Measurements from ENCODE around the gene RNASEH1. TPM values are rescaled to one million over a fixed set of nuclear protein-coding genes. Genes with fewer than 3 reads are reported as not detected.

RNASEH1 gene
- total and polyA plus RNA-seq, 2 of the 13 experiments (the other 11 are each of a cell fraction or from before 2014, with no cell fraction given) = 14.5 to 57.4 TPM

DNA sequence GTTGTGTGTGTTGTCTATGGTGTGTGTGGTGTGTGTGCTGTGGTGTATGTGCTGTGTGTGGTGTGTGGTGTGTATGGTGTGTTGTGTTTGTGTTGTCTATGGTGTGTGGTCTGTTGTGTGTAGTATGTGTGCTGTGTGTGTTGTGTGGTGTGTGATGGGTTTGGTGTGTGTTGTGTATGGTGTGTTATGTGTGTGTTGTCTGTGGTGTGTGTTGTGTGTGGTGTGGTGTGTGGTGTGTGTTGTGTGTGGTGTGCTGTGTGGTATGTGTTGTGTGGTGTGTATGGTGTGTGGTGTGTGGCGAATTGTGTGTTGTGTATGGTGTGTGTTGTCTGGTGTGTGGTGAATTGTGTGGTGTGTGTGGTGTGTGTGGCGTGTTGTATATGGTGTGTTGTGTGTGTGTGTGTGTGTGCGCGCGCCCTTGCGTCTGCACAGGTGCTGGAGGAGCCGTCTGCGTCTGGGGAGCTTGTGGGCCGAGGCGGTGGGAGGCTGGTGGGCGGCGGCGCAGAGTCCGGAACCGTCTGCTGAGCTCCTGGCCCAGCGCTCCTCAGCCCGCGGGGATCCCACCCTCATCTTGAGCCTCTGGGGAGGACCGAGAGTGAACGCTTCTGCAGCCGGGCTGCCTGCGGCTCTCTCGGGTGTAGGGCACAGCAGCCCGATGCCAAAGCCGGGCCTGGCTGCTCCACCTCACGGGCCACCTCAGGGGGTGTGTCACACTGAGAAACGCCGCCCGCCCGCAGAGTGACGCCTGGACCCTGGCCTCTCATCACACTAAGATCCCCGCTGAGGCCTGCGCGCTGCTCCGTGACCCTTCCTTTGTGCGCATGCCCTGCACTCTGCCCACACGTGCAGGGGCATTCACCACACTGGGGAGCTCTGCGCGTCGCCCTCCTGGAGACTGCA is 30.0 kb downstream of the RNASEH1 start (continued):
- TF ChIP-seq, protein P1, sequence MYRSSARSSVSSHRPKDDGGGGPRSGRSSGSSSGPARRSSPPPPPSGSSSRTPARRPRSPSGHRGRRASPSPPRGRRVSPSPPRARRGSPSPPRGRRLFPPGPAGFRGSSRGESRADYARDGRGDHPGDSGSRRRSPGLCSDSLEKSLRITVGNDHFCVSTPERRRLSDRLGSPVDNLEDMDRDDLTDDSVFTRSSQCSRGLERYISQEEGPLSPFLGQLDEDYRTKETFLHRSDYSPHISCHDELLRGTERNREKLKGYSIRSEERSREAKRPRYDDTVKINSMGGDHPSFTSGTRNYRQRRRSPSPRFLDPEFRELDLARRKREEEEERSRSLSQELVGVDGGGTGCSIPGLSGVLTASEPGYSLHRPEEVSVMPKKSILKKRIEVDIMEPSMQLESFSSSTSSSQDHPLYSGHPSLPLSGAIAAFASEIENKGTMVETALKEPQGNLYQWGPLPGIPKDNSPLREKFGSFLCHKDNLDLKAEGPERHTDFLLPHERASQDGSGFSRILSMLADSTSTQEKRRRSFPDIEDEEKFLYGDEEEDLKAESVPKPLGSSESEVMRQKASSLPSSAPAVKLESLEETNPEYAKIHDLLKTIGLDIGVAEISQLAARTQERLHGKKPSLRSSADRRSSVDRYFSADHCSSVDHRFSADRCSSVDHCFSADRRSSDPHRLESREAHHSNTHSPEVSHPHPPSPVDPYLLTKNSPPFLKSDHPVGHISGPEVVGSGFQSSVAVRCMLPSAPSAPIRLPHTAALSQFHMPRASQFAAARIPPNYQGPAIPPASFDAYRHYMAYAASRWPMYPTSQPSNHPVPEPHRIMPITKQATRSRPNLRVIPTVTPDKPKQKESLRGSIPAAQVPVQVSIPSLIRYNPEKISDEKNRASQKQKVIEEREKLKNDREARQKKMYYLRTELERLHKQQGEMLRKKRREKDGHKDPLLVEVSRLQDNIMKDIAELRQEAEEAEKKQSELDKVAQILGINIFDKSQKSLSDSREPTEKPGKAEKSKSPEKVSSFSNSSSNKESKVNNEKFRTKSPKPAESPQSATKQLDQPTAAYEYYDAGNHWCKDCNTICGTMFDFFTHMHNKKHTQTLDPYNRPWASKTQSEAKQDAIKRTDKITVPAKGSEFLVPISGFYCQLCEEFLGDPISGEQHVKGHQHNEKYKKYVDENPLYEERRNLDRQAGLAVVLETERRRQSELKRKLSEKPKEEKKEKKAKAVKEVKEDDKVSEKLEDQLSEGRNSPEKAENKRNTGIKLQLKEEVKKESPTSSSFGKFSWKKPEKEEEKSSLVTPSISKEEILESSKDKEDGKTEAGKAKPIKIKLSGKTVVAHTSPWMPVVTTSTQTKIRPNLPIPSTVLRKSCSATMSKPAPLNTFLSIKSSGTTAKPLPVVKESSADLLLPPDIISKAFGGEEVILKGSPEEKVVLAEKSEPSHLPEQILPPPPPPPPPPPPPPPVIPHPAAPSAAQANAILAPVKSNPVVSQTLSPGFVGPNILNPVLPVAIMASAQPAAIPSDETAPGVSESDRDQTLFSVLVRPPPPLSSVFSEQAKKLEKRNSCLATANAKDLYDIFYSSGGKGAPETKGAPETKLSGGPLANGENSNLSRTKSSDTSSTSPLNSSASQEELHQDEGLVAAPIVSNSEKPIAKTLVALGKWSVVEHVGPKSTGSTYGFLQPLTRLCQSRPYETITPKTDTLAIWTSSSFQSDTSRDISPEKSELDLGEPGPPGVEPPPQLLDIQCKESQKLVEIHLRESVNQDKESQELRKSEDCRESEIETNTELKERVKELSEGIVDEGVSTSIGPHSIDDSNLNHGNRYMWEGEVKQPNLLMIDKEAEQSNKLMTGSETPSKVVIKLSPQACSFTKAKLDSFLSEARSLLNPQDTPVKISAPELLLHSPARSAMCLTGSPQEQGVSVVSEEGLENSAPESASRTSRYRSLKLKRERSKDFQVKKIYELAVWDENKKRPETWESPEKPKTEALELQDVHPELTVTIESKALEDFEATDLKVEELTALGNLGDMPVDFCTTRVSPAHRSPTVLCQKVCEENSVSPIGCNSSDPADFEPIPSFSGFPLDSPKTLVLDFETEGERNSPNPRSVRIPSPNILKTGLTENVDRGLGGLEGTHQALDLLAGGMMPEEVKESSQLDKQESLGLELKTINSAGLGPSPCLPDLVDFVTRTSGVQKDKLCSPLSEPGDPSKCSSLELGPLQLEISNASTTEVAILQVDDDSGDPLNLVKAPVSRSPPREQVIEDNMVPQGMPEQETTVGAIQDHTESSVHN (CRISPR knock-in tag; IDR thresholded peaks at IDR 0.05) = peak; percentile 70; the same call in 1 of the 2 replicates
- TF ChIP-seq ZNF253 (CRISPR knock-in tag; IDR thresholded peaks at IDR 0.05; ENCODE audit: borderline replicate concordance) (no peak), ZNF431 (CRISPR knock-in tag; IDR thresholded peaks at IDR 0.05; ENCODE audit: borderline replicate concordance, low read depth) (no peak), ZSCAN29 (CRISPR knock-in tag; conservative IDR thresholded peaks at IDR 0.05) (no peak), AKAP8 (CRISPR knock-in tag; IDR thresholded peaks at IDR 0.05) (no peak), NBN (conservative IDR thresholded peaks at IDR 0.05) (0 out of 2 replicates have a peak, but pooled peaks have one; percentile 11), ZSCAN21 (CRISPR knock-in tag; IDR thresholded peaks at IDR 0.05; ENCODE audit: borderline replicate concordance) (0 out of 2 replicates have a peak, but pooled peaks have one; percentile 11), CREB1 (IDR thresholded peaks at IDR 0.05) (peak; percentile 0; the same call in 1 of the 2 replicates), CREB1 (CRISPR knock-in tag; IDR thresholded peaks at IDR 0.05) (no peak), HNRNPL (IDR thresholded peaks at IDR 0.05; ENCODE audit: low read depth, low read length) (0 out of 2 replicates have a peak, but pooled peaks have one; percentile 6), ATF7 (IDR thresholded peaks at IDR 0.05) (peak; percentile 1; the same call in 1 of the 2 replicates), ATF7 (CRISPR knock-in tag; IDR thresholded peaks at IDR 0.05) (0 out of 2 replicates have a peak, but pooled peaks have one; percentile 28)
- TF ChIP-seq, protein P2, sequence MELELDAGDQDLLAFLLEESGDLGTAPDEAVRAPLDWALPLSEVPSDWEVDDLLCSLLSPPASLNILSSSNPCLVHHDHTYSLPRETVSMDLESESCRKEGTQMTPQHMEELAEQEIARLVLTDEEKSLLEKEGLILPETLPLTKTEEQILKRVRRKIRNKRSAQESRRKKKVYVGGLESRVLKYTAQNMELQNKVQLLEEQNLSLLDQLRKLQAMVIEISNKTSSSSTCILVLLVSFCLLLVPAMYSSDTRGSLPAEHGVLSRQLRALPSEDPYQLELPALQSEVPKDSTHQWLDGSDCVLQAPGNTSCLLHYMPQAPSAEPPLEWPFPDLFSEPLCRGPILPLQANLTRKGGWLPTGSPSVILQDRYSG (CRISPR knock-in tag; IDR thresholded peaks at IDR 0.05) = no peak
- TF ChIP-seq, protein P3, sequence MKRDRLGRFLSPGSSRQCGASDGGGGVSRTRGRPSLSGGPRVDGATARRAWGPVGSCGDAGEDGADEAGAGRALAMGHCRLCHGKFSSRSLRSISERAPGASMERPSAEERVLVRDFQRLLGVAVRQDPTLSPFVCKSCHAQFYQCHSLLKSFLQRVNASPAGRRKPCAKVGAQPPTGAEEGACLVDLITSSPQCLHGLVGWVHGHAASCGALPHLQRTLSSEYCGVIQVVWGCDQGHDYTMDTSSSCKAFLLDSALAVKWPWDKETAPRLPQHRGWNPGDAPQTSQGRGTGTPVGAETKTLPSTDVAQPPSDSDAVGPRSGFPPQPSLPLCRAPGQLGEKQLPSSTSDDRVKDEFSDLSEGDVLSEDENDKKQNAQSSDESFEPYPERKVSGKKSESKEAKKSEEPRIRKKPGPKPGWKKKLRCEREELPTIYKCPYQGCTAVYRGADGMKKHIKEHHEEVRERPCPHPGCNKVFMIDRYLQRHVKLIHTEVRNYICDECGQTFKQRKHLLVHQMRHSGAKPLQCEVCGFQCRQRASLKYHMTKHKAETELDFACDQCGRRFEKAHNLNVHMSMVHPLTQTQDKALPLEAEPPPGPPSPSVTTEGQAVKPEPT (CRISPR knock-in tag; IDR thresholded peaks at IDR 0.05; ENCODE audit: low read depth) = 0 out of 2 replicates have a peak, but pooled peaks have one; percentile 47
- TF ChIP-seq, protein P4, sequence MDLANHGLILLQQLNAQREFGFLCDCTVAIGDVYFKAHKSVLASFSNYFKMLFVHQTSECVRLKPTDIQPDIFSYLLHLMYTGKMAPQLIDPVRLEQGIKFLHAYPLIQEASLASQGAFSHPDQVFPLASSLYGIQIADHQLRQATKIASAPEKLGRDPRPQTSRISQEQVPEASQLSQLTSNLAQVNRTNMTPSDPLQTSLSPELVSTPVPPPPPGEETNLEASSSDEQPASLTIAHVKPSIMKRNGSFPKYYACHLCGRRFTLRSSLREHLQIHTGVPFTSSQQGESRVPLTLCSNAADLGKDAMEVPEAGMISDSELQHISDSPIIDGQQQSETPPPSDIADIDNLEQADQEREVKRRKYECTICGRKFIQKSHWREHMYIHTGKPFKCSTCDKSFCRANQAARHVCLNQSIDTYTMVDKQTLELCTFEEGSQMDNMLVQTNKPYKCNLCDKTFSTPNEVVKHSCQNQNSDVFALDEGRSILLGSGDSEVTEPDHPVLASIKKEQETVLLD (CRISPR knock-in tag; IDR thresholded peaks at IDR 0.05; ENCODE audit: low read depth) = no peak

Data from HepG2 (cell line).